GM19025 (cell line): ENCODE results near the gene CMKLR1.

ENCODE experiments used
- ATAC-seq: cut with Tn5 transposase; IDR thresholded peaks from one replicate; pipeline ENCODE4 v1.9.1; 2021; ENCODE audit warnings: mild to moderate bottlenecking, low read depth, moderate library complexity; ENCODE audit not compliant: unreplicated experiment

The CMKLR1 gene

GRCh38 chr12:108302016-108302402 lies 37.1 kb downstream of the CMKLR1 start:
- ATAC-seq = no peak

- no peak for ATAC-seq
These were observed 37.8 kb downstream of the CMKLR1 start for GRCh38 chr12:108301346-108301745.

GRCh38 chr12:108299980-108300696 lies 39.0 kb downstream of the CMKLR1 start:
- ATAC-seq = no peak

- ATAC-seq = no peak
These were observed 39.6 kb downstream of the CMKLR1 start for GRCh38 chr12:108299516-108299915.

GRCh38 chr12:108298761-108299275 lies 40.3 kb downstream of the CMKLR1 start:
- ATAC-seq = no peak

- ATAC-seq = no peak
These were observed 41.0 kb downstream of the CMKLR1 start for GRCh38 chr12:108297895-108298760.

- ATAC-seq = no peak
These were observed 41.7 kb downstream of the CMKLR1 start for GRCh38 chr12:108297424-108297823.

- ATAC-seq = no peak
These were observed 42.2 kb downstream of the CMKLR1 start for GRCh38 chr12:108296945-108297344.

- no peak for ATAC-seq
These were observed 43.5 kb downstream of the CMKLR1 start for GRCh38 chr12:108295641-108296040.

- no peak for ATAC-seq
These were observed 49.6 kb downstream of the CMKLR1 start for GRCh38 chr12:108289350-108290161.

GRCh38 chr12:108287227-108287626 lies 51.9 kb downstream of the CMKLR1 start:
- no peak for ATAC-seq

GRCh38 chr12:108285016-108285415 lies 54.1 kb downstream of the CMKLR1 start:
- ATAC-seq = no peak

- ATAC-seq = no peak
These were observed 54.9 kb downstream of the CMKLR1 start for GRCh38 chr12:108284163-108284562.

- ATAC-seq = no peak
These were observed 56.4 kb downstream of the CMKLR1 start for GRCh38 chr12:108282676-108283075.

GRCh38 chr12:108282160-108282559 lies 57.0 kb downstream of the CMKLR1 start:
- no peak for ATAC-seq

GRCh38 chr12:108277613-108278012 lies 61.5 kb downstream of the CMKLR1 start:
- no peak for ATAC-seq

- no peak for ATAC-seq
These were observed 65.9 kb downstream of the CMKLR1 start for GRCh38 chr12:108273217-108273616.

GRCh38 chr12:108271951-108272872 lies 66.9 kb downstream of the CMKLR1 start:
- ATAC-seq = no peak

- ATAC-seq = no peak
These were observed 68.3 kb downstream of the CMKLR1 start for GRCh38 chr12:108270849-108271143.
